HepG2 (cell line): ENCODE measurements around the gene CLDN7. TPM values are rescaled to one million over a fixed set of nuclear protein-coding genes. Genes with fewer than 3 reads are reported as not detected.

Source experiments
- AFF4 ChIP-seq: sonication (generic); formaldehyde crosslinking; IDR thresholded peaks from 2 replicates; pipeline ENCODE4 v1.4.0; 2020; ENCODE audit warnings: missing genetic modification reagents
- CREM ChIP-seq, 2 experiments: sonication (generic) in 1 of 2; formaldehyde crosslinking in 1 of 2; IDR thresholded peaks; 2 replicates each; pipeline versions ENCODE4 v1.4.0 to v1.6.1; 2016 to 2020; ENCODE audit warnings: antibody characterized with exemption in 1 of 2, mild to moderate bottlenecking in 1 of 2, missing genetic modification reagents in 1 of 2
- GATAD2A ChIP-seq: IDR thresholded peaks from 2 replicates; pipeline ENCODE4 v1.6.1; 2016
- HNF1A ChIP-seq, 2 experiments: sonication (generic) in 1 of 2; formaldehyde crosslinking in 1 of 2; IDR thresholded peaks; 2 replicates each; pipeline versions ENCODE4 v1.4.0 to v1.6.1; 2016 to 2020; ENCODE audit warnings: borderline replicate concordance in 1 of 2, low read depth in 1 of 2, mild to moderate bottlenecking in 1 of 2, missing genetic modification reagents in 1 of 2
- KDM6A ChIP-seq: IDR thresholded peaks from 2 replicates; pipeline ENCODE4 v1.6.1; 2016; ENCODE audit warnings: low read depth
- PAX8 ChIP-seq: sonication (generic); formaldehyde crosslinking; IDR thresholded peaks from 2 replicates; pipeline ENCODE4 v1.8.0; 2022; ENCODE audit warnings: mild to moderate bottlenecking, missing genetic modification reagents, borderline replicate concordance
- RBM39 ChIP-seq: fragments of 200-400 bp; formaldehyde crosslinking; IDR thresholded peaks from one replicate; pipeline ENCODE4 v1.6.1; 2018; ENCODE audit warnings: antibody characterized with exemption, mild to moderate bottlenecking, low read depth, low read length; ENCODE audit not compliant: poor library complexity, severe bottlenecking
- TAF1 ChIP-seq: sonication (generic); formaldehyde crosslinking; IDR thresholded peaks from 2 replicates; pipeline ENCODE4 v1.4.0; 2020; ENCODE audit warnings: missing genetic modification reagents
- TAF15 ChIP-seq: fragments of 200-400 bp; formaldehyde crosslinking; IDR thresholded peaks from one replicate; pipeline ENCODE4 v1.6.1; 2018; ENCODE audit warnings: mild to moderate bottlenecking, low read depth, low read length; ENCODE audit not compliant: poor library complexity, severe bottlenecking
- TFE3 ChIP-seq: IDR thresholded peaks from 2 replicates; pipeline ENCODE4 v1.6.1; 2016
- ZBTB25 ChIP-seq: IDR thresholded peaks from 2 replicates; pipeline ENCODE4 v1.6.1; 2018; ENCODE audit warnings: missing genetic modification reagents
- ZKSCAN1 ChIP-seq: fragments of 150-350 bp; IDR thresholded peaks from 2 replicates; pipeline ENCODE4 v1.6.1; 2014; ENCODE audit warnings: low read length
- ZNF205 ChIP-seq: IDR thresholded peaks from 2 replicates; pipeline ENCODE4 v1.6.1; 2018; ENCODE audit warnings: missing biosample characterization, missing genetic modification reagents
- ZNF24 ChIP-seq: fragments of 450-650 bp; IDR thresholded peaks from 2 replicates; pipeline ENCODE4 v1.6.1; 2017; ENCODE audit warnings: antibody characterized with exemption, mild to moderate bottlenecking
- ZNF33A ChIP-seq: sonication (generic); formaldehyde crosslinking; IDR thresholded peaks from 2 replicates; pipeline ENCODE4 v1.5.1; 2020; ENCODE audit warnings: missing genetic modification reagents, mild to moderate bottlenecking, moderate library complexity, borderline replicate concordance
- ZNF451 ChIP-seq: sonication (generic); formaldehyde crosslinking; IDR thresholded peaks from 2 replicates; pipeline ENCODE4 v1.5.0; 2020; ENCODE audit warnings: mild to moderate bottlenecking, missing genetic modification reagents
- ZNF556 ChIP-seq: sonication (generic); formaldehyde crosslinking; IDR thresholded peaks from 2 replicates; pipeline ENCODE4 v1.4.0; 2020; ENCODE audit warnings: mild to moderate bottlenecking, missing genetic modification reagents, borderline replicate concordance
- ZSCAN22 ChIP-seq: sonication (generic); formaldehyde crosslinking; IDR thresholded peaks from 2 replicates; pipeline ENCODE4 v1.4.0; 2020; ENCODE audit warnings: mild to moderate bottlenecking, missing genetic modification reagents
- polyA plus RNA-seq, 8 experiments: library from polyadenylated mRNA; depleted of rRNA in 3 of 8; stranded (reverse) in 7 of 8; unstranded in 1 of 8; fragments of >200 nt; fragmentation: Illumina TruSeq in 4 of 8; extraction: Trizol in 4 of 8; gene quantifications; 2 replicates each; pipeline versions ENCODE4 v1.2.1 to v1.2.3, GENCODE V29; 2011 to 2016; ENCODE audit warnings: low read depth in 4 of 8, missing spikeins in 1 of 8, mixed read lengths in 1 of 8; ENCODE audit not compliant: insufficient read depth in 1 of 8
- total RNA-seq, 5 experiments: library from RNA; depleted of rRNA; stranded (reverse); fragments of >200 nt; fragmentation: Illumina TruSeq; extraction: Trizol; gene quantifications; 2 replicates each; pipeline ENCODE4 v1.2.3, GENCODE V29; 2016; ENCODE audit warnings: low read depth in 1 of 5

The CLDN7 gene
- total and polyA plus RNA-seq, 2 of the 13 experiments (the other 11 are each of a cell fraction or from before 2014, with no cell fraction given): not detected

GRCh38 chr17:7242717-7243452 is 19.4 kb downstream of the CLDN7 start (continued):
- TF ChIP-seq PAX8: no peak
- TF ChIP-seq ZNF556 (CRISPR knock-in tag): peak; percentile 44
- peak; percentile 100 for TF ChIP-seq TFE3
- TF ChIP-seq KDM6A (CRISPR knock-in tag): 0 out of 2 replicates have a peak, but pooled peaks have one; percentile 26
- TF ChIP-seq AFF4 (CRISPR knock-in tag): peak; percentile 71; the same call in 1 of the 2 replicates
- TF ChIP-seq ZNF33A (CRISPR knock-in tag): no peak
- TF ChIP-seq RBM39: no peak
- no peak for TF ChIP-seq ZNF451 (CRISPR knock-in tag)
- peak; percentile 57 for TF ChIP-seq GATAD2A
- peak; percentile 58; the same call in 1 of the 2 replicates for TF ChIP-seq ZBTB25 (CRISPR knock-in tag)
- TF ChIP-seq HNF1A (IDR thresholded peaks at IDR 0.05; ENCODE audit: low read depth): no peak
- peak; percentile 56; the same call in 1 of the 2 replicates for TF ChIP-seq HNF1A (CRISPR knock-in tag; IDR thresholded peaks at IDR 0.05; ENCODE audit: borderline replicate concordance)
- 0 out of 2 replicates have a peak, but pooled peaks have one; percentile 63 for TF ChIP-seq ZNF205 (CRISPR knock-in tag)
- peak; percentile 55 for TF ChIP-seq CREM (IDR thresholded peaks at IDR 0.05)
- TF ChIP-seq CREM (CRISPR knock-in tag; IDR thresholded peaks at IDR 0.05): no peak
- TF ChIP-seq ZNF24: 0 out of 2 replicates have a peak, but pooled peaks have one; percentile 64
- no peak for TF ChIP-seq ZKSCAN1
- peak; percentile 55; the same call in 1 of the 2 replicates for TF ChIP-seq TAF1 (CRISPR knock-in tag)
- TF ChIP-seq TAF15: peak; percentile 85
- no peak for TF ChIP-seq ZSCAN22 (CRISPR knock-in tag)
